Activated naive CD4-positive, alpha-beta T cell treated with anti-CD3 and anti-CD28 coated beads, Interleukin-2, amount 50 U/mL, for 24 hours (primary cell): ENCODE measurements around the gene NEURL3.
A peak's percentile ranks its signal among the peaks of the same experiment; 100 is the strongest.

Experiments
- H3K27ac Mint-ChIP-seq: one replicate; pipeline ENCODE4 v1.8.0; 2021; ENCODE audit warnings: mild to moderate bottlenecking, mixed read lengths
- H3K27me3 Mint-ChIP-seq: one replicate; pipeline ENCODE4 v1.8.0; 2021; ENCODE audit warnings: mixed read lengths
- H3K36me3 Mint-ChIP-seq: one replicate; pipeline ENCODE4 v1.8.0; 2021; ENCODE audit warnings: mixed read lengths
- H3K4me1 Mint-ChIP-seq: one replicate; pipeline ENCODE4 v1.8.0; 2021; ENCODE audit warnings: mixed read lengths
- H3K4me3 Mint-ChIP-seq: one replicate; pipeline ENCODE4 v1.8.0; 2021; ENCODE audit warnings: mild to moderate bottlenecking, mixed read lengths
- H3K9me3 Mint-ChIP-seq: one replicate; pipeline ENCODE4 v1.8.0; 2021; ENCODE audit warnings: mixed read lengths

Gene NEURL3

GRCh38 chr2:96533292-96534073 lies 28.3 kb upstream of the NEURL3 start:
- peaks cover 1% of the 10 kb centered on the region for H3K36me3 Mint-ChIP-seq
- no peaks in the 10 kb centered on the region for H3K27me3 Mint-ChIP-seq
- H3K4me3 Mint-ChIP-seq: no peak overlapping the region
- H3K9me3 Mint-ChIP-seq: no peaks in the 10 kb centered on the region
- peaks cover 61% of the 10 kb centered on the region for H3K4me1 Mint-ChIP-seq
- H3K27ac Mint-ChIP-seq: no peak overlapping the region

DNA sequence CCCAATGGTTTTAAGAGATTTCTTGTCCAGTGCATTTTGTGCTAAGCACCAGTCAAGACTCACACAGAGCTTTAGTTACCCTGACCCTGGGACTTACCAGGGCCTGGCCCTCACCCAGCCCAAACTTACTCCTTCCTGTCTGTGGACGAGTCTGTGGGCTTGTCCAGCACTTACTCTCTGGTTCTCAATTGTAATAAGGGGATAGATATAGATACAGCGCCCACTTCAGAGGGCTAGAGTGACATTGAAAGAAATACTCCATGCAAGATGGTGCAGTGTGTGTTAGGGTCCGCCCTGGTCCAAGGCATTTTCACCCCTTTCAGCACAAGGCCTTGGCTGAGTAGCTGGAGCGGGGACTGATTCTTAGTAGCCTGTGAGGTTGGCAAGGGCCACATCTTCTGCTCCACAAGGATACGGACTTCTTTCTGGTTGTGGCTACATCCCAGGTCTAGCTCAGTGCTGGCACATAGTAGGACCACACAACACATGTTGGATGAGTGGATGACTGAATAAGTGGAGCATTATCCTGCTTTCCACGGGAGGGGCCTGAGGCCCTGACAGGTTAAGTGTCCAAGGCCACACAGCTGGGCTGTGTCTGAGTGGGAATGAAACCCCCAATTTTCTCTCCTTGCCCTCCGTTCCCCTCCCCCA lies 27.6 kb upstream of the NEURL3 start:
- H3K4me1 Mint-ChIP-seq: peaks cover 67% of the 10 kb centered on the region
- H3K9me3 Mint-ChIP-seq: no peaks in the 10 kb centered on the region
- H3K27ac Mint-ChIP-seq: peak overlapping the region; percentile 90
- no peaks in the 10 kb centered on the region for H3K27me3 Mint-ChIP-seq
- no peak overlapping the region for H3K4me3 Mint-ChIP-seq
- H3K36me3 Mint-ChIP-seq: no peaks in the 10 kb centered on the region

DNA sequence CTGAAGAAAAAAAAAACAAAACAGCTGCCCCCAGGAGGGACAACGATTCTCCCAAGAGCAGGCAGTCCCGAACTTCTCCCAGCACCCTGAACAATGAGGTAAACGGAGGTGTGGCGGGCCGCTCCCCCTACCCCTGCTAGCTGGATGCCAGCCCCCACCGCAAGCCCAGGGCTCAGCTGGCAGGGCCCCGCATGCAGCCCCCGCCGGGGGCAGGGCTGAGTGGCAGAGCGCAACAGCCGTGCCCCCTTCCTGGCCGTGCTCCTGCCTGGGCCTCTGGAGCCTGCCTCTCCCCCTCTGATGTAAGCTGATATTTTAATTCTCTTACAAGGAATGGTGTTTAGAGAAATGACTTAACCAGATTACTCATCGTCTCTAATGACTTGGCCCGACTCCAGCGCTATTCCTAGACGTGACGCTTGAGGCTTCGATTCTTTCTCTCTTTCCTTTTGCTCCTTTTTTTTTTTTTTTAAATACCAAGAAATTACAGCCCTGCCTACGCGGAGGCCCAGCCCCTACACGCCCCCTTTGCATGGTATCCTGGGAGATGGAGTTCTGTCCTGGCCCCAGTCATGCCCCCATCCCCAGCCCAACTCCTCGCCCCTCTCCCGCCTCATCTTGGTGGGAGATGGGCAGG lies 26.8 kb upstream of the NEURL3 start:
- Mint-ChIP-seq H3K27me3 (no peaks in the 10 kb centered on the region), H3K4me3 (peak overlapping the region; percentile 78), H3K4me1 (peaks cover 69% of the 10 kb centered on the region), H3K36me3 (no peaks in the 10 kb centered on the region), H3K27ac (peak overlapping the region; percentile 90), H3K9me3 (no peaks in the 10 kb centered on the region)

GRCh38 chr2:96531366-96531765 lies 26.2 kb upstream of the NEURL3 start:
- Mint-ChIP-seq H3K9me3 (no peaks in the 10 kb centered on the region), H3K27me3 (no peaks in the 10 kb centered on the region), H3K27ac (peak overlapping the region; percentile 90), H3K4me1 (peaks cover 74% of the 10 kb centered on the region), H3K4me3 (peak overlapping the region; percentile 78), H3K36me3 (no peaks in the 10 kb centered on the region)

GRCh38 chr2:96530474-96531357 lies 25.6 kb upstream of the NEURL3 start:
- H3K36me3 Mint-ChIP-seq: no peaks in the 10 kb centered on the region
- no peak overlapping the region for H3K27ac Mint-ChIP-seq
- no peaks in the 10 kb centered on the region for H3K27me3 Mint-ChIP-seq
- H3K4me3 Mint-ChIP-seq: peak overlapping the region; percentile 30
- peaks cover 68% of the 10 kb centered on the region for H3K4me1 Mint-ChIP-seq
- H3K9me3 Mint-ChIP-seq: no peaks in the 10 kb centered on the region

- H3K4me3 Mint-ChIP-seq: no peak overlapping the region
- H3K9me3 Mint-ChIP-seq: no peaks in the 10 kb centered on the region
- H3K27me3 Mint-ChIP-seq: no peaks in the 10 kb centered on the region
- no peaks in the 10 kb centered on the region for H3K36me3 Mint-ChIP-seq
- peak overlapping the region; percentile 89 for H3K27ac Mint-ChIP-seq
- peaks cover 65% of the 10 kb centered on the region for H3K4me1 Mint-ChIP-seq
Observed at GRCh38 chr2:96530144-96530430, 24.9 kb upstream of the NEURL3 start.

DNA sequence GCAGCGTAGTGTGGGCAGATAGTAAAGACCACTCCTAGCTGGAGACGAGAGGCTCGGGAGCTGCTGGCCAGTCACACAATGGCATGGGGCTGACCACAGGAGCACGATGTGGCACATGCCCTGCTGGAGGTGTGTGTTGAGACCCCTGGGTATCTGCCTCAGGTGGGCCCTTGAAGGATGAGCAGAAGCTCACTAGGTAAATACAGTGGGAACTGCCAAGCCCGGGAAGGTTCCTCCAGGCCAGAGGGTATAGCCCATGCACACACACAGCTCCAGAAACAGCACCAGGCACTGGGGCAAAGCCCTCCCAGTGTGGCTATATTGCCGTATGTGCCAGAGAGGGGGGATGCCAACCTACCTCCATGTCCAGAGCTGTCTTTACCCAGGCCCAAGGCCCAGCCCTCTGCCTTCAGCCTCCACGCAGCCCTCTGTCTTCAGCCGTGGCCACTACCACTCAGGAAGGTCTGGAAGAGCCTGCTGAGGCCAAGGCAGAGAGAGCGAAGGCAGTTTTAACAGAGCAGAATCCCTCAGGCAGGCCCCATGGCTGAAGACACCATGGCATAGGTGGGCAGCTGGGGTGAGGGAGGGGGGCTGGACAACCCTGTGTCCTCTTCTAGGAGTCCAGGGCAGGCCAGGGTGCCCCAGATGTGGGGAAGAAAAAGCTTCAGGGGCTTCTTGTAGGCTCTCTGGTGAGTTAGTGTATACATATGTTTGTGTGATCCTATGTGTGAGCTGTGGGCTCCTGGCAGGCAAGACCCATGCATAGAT lies 24.4 kb upstream of the NEURL3 start:
- H3K27ac Mint-ChIP-seq: peak overlapping the region; percentile 96
- H3K36me3 Mint-ChIP-seq: no peaks in the 10 kb centered on the region
- H3K4me1 Mint-ChIP-seq: peaks cover 65% of the 10 kb centered on the region
- peak overlapping the region; percentile 85 for H3K4me3 Mint-ChIP-seq
- H3K27me3 Mint-ChIP-seq: no peaks in the 10 kb centered on the region
- no peaks in the 10 kb centered on the region for H3K9me3 Mint-ChIP-seq

- peak overlapping the region; percentile 97 for H3K27ac Mint-ChIP-seq
Observed at GRCh38 chr2:96528700-96529375, 23.7 kb upstream of the NEURL3 start.

GRCh38 chr2:96528006-96528699 lies 23.0 kb upstream of the NEURL3 start:
- no peaks in the 10 kb centered on the region for H3K27me3 Mint-ChIP-seq
- peaks cover 54% of the 10 kb centered on the region for H3K4me1 Mint-ChIP-seq
- H3K4me3 Mint-ChIP-seq: peak overlapping the region; percentile 85
- H3K27ac Mint-ChIP-seq: peak overlapping the region; percentile 97
- H3K36me3 Mint-ChIP-seq: no peaks in the 10 kb centered on the region
- no peaks in the 10 kb centered on the region for H3K9me3 Mint-ChIP-seq

More at GRCh38 chr2:96528700-96529375, 23.7 kb upstream of the NEURL3 start:
- no peaks in the 10 kb centered on the region for H3K9me3 Mint-ChIP-seq
- H3K4me3 Mint-ChIP-seq: peak overlapping the region; percentile 85
- H3K4me1 Mint-ChIP-seq: peaks cover 58% of the 10 kb centered on the region
- H3K27me3 Mint-ChIP-seq: no peaks in the 10 kb centered on the region
- H3K36me3 Mint-ChIP-seq: no peaks in the 10 kb centered on the region

GRCh38 chr2:96527286-96528005 lies 22.3 kb upstream of the NEURL3 start:
- H3K27ac Mint-ChIP-seq: peak overlapping the region; percentile 97
- no peaks in the 10 kb centered on the region for H3K27me3 Mint-ChIP-seq
- H3K9me3 Mint-ChIP-seq: no peaks in the 10 kb centered on the region
- H3K4me1 Mint-ChIP-seq: peaks cover 49% of the 10 kb centered on the region
- peak overlapping the region; percentile 85 for H3K4me3 Mint-ChIP-seq
- no peaks in the 10 kb centered on the region for H3K36me3 Mint-ChIP-seq

GRCh38 chr2:96526615-96527285 lies 21.6 kb upstream of the NEURL3 start:
- Mint-ChIP-seq H3K9me3 (no peaks in the 10 kb centered on the region), H3K36me3 (no peaks in the 10 kb centered on the region), H3K27me3 (no peaks in the 10 kb centered on the region), H3K4me3 (peak overlapping the region; percentile 79), H3K4me1 (peaks cover 42% of the 10 kb centered on the region), H3K27ac (peak overlapping the region; percentile 84)

DNA sequence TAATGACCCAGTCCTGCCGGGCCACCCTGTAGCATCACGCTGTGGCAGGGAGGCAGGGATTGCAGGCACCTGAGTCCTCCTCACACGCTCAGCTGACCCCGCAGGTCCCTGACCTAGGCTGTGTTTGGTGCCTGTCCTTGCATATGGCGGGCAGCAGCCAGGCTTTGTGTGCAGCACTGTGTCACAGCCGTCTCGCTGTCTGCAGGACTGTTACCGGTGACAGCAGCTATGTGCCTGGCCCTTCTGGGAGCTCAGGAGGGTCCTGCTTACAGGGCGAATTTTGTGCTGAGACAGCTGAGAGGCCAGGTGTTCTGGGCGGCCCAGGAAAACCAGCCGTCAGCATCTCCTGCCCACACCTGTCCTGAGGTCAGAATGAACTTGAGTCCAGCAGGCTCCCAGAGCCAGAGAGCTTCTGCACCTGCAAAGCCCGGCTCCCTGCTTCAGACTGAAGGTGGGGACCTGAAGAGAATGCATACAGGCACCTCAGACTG lies 21.0 kb upstream of the NEURL3 start:
- Mint-ChIP-seq H3K27me3 (no peaks in the 10 kb centered on the region), H3K27ac (no peak overlapping the region), H3K4me1 (peaks cover 36% of the 10 kb centered on the region), H3K9me3 (no peaks in the 10 kb centered on the region), H3K36me3 (no peaks in the 10 kb centered on the region), H3K4me3 (no peak overlapping the region)

DNA sequence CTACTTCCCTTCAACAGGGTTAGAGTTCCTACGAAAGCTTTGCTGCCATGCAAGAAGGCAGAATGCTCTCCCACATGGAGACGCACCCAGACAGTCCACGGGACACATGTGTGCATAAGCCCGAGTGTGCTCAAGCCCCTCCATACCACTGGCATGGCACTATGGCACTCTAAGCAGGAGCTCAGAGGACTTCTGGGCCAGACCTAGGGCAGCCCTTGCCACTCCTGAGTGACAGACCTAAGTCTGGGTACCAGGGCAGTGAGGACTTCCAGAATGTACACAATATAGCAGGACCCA lies 20.0 kb upstream of the NEURL3 start:
- H3K9me3 Mint-ChIP-seq: no peaks in the 10 kb centered on the region
- no peaks in the 10 kb centered on the region for H3K27me3 Mint-ChIP-seq
- H3K4me3 Mint-ChIP-seq: no peak overlapping the region
- no peaks in the 10 kb centered on the region for H3K36me3 Mint-ChIP-seq
- no peak overlapping the region for H3K27ac Mint-ChIP-seq
- H3K4me1 Mint-ChIP-seq: peaks cover 31% of the 10 kb centered on the region
